Measurements from ENCODE around the gene BICDL1.
"Not testable (repeated sequence)": the region's sequence is repeated elsewhere in the genome, so short reads cannot be mapped to it uniquely, and the experiment has no call there.

The BICDL1 gene

GRCh38 chr12:120007272-120007671 is 18.2 kb downstream of the BICDL1 start:
- no peak for DNase-seq

GRCh38 chr12:120010661-120011230 is 21.7 kb downstream of the BICDL1 start:
- DNase-seq = no peak

- DNase-seq = no peak
Observed at GRCh38 chr12:120012067-120012621, 23.1 kb downstream of the BICDL1 start.

- no peak for DNase-seq
Observed at GRCh38 chr12:120013659-120014380, 24.8 kb downstream of the BICDL1 start.

- not testable (repeated sequence) for DNase-seq
Observed at GRCh38 chr12:120014381-120014735, 25.3 kb downstream of the BICDL1 start.

- no peak for DNase-seq
Observed at GRCh38 chr12:120015313-120015712, 26.3 kb downstream of the BICDL1 start.

- not testable (repeated sequence) for DNase-seq
Observed at GRCh38 chr12:120016199-120016598, 27.2 kb downstream of the BICDL1 start.

- no peak for DNase-seq
Observed at GRCh38 chr12:120019197-120019596, 30.2 kb downstream of the BICDL1 start.

- DNase-seq = no peak
Observed at GRCh38 chr12:120019938-120020337, 30.9 kb downstream of the BICDL1 start.

GRCh38 chr12:120024193-120024592 is 35.2 kb downstream of the BICDL1 start:
- DNase-seq = no peak

GRCh38 chr12:120025640-120026039 is 36.6 kb downstream of the BICDL1 start:
- DNase-seq = no peak

GRCh38 chr12:120032242-120032641 is 43.2 kb downstream of the BICDL1 start:
- no peak for DNase-seq

- DNase-seq = no peak
Observed at GRCh38 chr12:120037851-120038250, 48.8 kb downstream of the BICDL1 start.

GRCh38 chr12:120039711-120040110 is 50.7 kb downstream of the BICDL1 start:
- no peak for DNase-seq

GRCh38 chr12:120041386-120042231 is 52.6 kb downstream of the BICDL1 start:
- DNase-seq = no peak

- not testable (repeated sequence) for DNase-seq
Observed at GRCh38 chr12:120045367-120045766, 56.3 kb downstream of the BICDL1 start.

GRCh38 chr12:120047072-120047471 is 58.0 kb downstream of the BICDL1 start:
- DNase-seq = no peak

GRCh38 chr12:120048263-120048662 is 59.2 kb downstream of the BICDL1 start:
- DNase-seq = no peak

GRCh38 chr12:120049426-120049825 is 60.4 kb downstream of the BICDL1 start:
- no peak for DNase-seq

- no peak for DNase-seq
Observed at GRCh38 chr12:120051535-120051934, 62.5 kb downstream of the BICDL1 start.

GRCh38 chr12:120054293-120054692 is 65.3 kb downstream of the BICDL1 start:
- no peak for DNase-seq

- no peak for DNase-seq
Observed at GRCh38 chr12:120055231-120056000, 66.4 kb downstream of the BICDL1 start.

GRCh38 chr12:120056739-120057138 is 67.7 kb downstream of the BICDL1 start:
- DNase-seq = no peak
